Measurements from ENCODE around the gene CD7. TPM values are rescaled to one million over a fixed set of nuclear protein-coding genes. Genes with fewer than 3 reads are reported as not detected.

Gene CD7
- total and polyA plus RNA-seq, 9 of the 15 experiments (the other 6 are each of a cell fraction or from before 2014, with no cell fraction given), result 0.21 to 0.35 TPM; not detected in 7

- TF ChIP-seq, protein P1, sequence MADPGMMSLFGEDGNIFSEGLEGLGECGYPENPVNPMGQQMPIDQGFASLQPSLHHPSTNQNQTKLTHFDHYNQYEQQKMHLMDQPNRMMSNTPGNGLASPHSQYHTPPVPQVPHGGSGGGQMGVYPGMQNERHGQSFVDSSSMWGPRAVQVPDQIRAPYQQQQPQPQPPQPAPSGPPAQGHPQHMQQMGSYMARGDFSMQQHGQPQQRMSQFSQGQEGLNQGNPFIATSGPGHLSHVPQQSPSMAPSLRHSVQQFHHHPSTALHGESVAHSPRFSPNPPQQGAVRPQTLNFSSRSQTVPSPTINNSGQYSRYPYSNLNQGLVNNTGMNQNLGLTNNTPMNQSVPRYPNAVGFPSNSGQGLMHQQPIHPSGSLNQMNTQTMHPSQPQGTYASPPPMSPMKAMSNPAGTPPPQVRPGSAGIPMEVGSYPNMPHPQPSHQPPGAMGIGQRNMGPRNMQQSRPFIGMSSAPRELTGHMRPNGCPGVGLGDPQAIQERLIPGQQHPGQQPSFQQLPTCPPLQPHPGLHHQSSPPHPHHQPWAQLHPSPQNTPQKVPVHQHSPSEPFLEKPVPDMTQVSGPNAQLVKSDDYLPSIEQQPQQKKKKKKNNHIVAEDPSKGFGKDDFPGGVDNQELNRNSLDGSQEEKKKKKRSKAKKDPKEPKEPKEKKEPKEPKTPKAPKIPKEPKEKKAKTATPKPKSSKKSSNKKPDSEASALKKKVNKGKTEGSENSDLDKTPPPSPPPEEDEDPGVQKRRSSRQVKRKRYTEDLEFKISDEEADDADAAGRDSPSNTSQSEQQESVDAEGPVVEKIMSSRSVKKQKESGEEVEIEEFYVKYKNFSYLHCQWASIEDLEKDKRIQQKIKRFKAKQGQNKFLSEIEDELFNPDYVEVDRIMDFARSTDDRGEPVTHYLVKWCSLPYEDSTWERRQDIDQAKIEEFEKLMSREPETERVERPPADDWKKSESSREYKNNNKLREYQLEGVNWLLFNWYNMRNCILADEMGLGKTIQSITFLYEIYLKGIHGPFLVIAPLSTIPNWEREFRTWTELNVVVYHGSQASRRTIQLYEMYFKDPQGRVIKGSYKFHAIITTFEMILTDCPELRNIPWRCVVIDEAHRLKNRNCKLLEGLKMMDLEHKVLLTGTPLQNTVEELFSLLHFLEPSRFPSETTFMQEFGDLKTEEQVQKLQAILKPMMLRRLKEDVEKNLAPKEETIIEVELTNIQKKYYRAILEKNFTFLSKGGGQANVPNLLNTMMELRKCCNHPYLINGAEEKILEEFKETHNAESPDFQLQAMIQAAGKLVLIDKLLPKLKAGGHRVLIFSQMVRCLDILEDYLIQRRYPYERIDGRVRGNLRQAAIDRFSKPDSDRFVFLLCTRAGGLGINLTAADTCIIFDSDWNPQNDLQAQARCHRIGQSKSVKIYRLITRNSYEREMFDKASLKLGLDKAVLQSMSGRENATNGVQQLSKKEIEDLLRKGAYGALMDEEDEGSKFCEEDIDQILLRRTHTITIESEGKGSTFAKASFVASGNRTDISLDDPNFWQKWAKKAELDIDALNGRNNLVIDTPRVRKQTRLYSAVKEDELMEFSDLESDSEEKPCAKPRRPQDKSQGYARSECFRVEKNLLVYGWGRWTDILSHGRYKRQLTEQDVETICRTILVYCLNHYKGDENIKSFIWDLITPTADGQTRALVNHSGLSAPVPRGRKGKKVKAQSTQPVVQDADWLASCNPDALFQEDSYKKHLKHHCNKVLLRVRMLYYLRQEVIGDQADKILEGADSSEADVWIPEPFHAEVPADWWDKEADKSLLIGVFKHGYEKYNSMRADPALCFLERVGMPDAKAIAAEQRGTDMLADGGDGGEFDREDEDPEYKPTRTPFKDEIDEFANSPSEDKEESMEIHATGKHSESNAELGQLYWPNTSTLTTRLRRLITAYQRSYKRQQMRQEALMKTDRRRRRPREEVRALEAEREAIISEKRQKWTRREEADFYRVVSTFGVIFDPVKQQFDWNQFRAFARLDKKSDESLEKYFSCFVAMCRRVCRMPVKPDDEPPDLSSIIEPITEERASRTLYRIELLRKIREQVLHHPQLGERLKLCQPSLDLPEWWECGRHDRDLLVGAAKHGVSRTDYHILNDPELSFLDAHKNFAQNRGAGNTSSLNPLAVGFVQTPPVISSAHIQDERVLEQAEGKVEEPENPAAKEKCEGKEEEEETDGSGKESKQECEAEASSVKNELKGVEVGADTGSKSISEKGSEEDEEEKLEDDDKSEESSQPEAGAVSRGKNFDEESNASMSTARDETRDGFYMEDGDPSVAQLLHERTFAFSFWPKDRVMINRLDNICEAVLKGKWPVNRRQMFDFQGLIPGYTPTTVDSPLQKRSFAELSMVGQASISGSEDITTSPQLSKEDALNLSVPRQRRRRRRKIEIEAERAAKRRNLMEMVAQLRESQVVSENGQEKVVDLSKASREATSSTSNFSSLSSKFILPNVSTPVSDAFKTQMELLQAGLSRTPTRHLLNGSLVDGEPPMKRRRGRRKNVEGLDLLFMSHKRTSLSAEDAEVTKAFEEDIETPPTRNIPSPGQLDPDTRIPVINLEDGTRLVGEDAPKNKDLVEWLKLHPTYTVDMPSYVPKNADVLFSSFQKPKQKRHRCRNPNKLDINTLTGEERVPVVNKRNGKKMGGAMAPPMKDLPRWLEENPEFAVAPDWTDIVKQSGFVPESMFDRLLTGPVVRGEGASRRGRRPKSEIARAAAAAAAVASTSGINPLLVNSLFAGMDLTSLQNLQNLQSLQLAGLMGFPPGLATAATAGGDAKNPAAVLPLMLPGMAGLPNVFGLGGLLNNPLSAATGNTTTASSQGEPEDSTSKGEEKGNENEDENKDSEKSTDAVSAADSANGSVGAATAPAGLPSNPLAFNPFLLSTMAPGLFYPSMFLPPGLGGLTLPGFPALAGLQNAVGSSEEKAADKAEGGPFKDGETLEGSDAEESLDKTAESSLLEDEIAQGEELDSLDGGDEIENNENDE (IDR thresholded peaks at IDR 0.05; ENCODE audit: low read depth, low read length), result no peak
- TF ChIP-seq TOE1 (IDR thresholded peaks at IDR 0.05; ENCODE audit: borderline replicate concordance) (no peak), TOE1 (CRISPR knock-in tag; IDR thresholded peaks at IDR 0.05; ENCODE audit: borderline replicate concordance, low read depth) (no peak), NR4A1 (CRISPR knock-in tag; IDR thresholded peaks at IDR 0.05) (no peak), NR4A1 (tag; IDR thresholded peaks at IDR 0.05) (0 out of 2 replicates have a peak, but pooled peaks have one; percentile 20), GATA2 (CRISPR knock-in tag; IDR thresholded peaks at IDR 0.05) (no peak), KHSRP (IDR thresholded peaks at IDR 0.05) (no peak)
- TF ChIP-seq, protein P2, sequence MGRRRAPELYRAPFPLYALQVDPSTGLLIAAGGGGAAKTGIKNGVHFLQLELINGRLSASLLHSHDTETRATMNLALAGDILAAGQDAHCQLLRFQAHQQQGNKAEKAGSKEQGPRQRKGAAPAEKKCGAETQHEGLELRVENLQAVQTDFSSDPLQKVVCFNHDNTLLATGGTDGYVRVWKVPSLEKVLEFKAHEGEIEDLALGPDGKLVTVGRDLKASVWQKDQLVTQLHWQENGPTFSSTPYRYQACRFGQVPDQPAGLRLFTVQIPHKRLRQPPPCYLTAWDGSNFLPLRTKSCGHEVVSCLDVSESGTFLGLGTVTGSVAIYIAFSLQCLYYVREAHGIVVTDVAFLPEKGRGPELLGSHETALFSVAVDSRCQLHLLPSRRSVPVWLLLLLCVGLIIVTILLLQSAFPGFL (CRISPR knock-in tag; IDR thresholded peaks at IDR 0.05), result 0 out of 2 replicates have a peak, but pooled peaks have one; percentile 27
Measured at GRCh38 chr17:82304826-82305726, 12.3 kb downstream of the CD7 start (continued).

All from K562 (cell line).